Measurements from ENCODE around the gene NUPR1.

Gene NUPR1

DNA sequence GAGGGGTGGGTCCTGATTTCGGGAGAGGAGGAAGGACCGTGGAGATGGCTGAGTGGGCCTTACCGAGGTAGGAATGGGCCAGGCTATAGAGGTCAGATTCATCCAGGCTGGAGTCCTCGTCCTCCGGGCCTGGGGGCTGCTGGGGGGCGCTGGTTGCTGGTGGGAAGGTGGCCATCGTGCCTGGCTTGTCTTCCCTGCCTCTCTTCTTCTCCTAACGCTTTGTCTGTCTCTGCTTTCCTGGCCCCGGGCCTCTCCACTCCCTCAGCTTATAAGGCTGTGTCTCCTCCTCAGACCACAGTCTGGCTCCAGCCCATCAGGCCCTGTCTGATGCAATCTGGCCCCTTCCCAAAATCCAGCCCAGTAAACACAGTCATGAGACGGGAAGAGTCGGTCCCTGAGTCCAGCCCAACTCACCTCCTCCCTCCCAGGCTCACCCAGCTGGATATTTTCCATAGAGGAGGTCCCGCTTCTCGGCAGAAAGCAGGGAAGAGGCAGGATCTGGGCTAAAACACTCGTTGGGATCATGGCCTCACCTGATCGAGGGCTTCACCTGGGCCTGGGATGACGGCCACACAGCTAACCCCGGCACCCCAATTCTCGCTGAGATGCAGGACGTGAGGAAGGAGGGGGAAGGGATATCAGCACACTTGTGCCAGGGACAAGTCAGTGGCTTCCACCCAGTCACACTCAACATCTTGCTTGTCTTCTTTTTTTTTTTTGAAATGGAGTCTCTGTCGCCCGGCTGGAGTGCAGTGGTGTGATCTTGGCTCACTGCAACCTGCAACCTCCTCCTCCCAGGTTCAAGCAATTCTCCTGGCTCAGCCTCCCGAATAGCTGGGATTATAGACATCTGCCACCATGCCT, at the start of gene NUPR1:
Gene NUPR1, minus strand, starts transcription at position 242 of the 864 bp plus-strand sequence. Its CDS starts 67 bp downstream, at position 175.
- Mint-ChIP-seq H3K4me1 (peaks cover 6 to 12% of the 10 kb centered on the region in 2 donors), H3K27me3 (peaks cover 13 to 19% of the 10 kb centered on the region in 2 donors), H3K9me3 (no peaks in the 10 kb centered on the region), H3K4me3 (no peak within 1 kb of the TSS), H3K36me3 (no peaks in the 10 kb centered on the region), H3K27ac (no peak within 1 kb of the TSS)
- DNase-seq (no peak), ATAC-seq (replicated peaks) (no peak)

- Mint-ChIP-seq H3K27ac (no peak overlapping the region), H3K9me3 (no peaks in the 10 kb centered on the region), H3K36me3 (peaks cover 58 to 67% of the 10 kb centered on the region in 2 donors), H3K4me3 (no peak overlapping the region), H3K4me1 (peaks cover 5 to 7% of the 10 kb centered on the region in 2 donors), H3K27me3 (no peaks in the 10 kb centered on the region)
- no peak for DNase-seq
- no peak for ATAC-seq (replicated peaks)
Measured at GRCh38 chr16:28587386-28587785, 48.6 kb upstream of the NUPR1 start.

DNA sequence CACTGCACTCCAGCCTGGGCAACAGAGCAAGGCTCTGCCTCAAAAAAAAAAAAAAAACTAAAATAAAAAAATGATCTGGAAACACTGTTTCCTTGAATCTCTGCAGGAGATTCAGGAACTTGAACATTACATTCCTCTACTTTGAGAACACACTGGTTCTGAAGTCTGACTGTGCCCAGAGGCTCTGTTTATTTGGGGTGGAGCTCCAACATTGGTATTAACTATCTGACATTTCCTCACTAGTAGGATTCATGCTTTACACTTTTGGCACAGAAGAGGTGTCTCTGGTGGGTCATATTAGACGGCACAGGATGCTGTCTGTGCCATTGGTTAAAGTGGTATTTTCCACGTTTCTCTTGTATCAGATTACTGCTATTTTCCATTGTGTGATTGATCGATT, 47.7 kb upstream of the NUPR1 start:
- Mint-ChIP-seq H3K36me3 (peaks cover 57 to 65% of the 10 kb centered on the region in 2 donors), H3K27ac (no peak overlapping the region)
- DNase-seq, result no peak

GRCh38 chr16:28585674-28586073, 46.9 kb upstream of the NUPR1 start:
- no peak for ATAC-seq (replicated peaks)
- DNase-seq, result no peak
- peaks cover 56 to 64% of the 10 kb centered on the region in 2 donors for H3K36me3 Mint-ChIP-seq
- no peaks in the 10 kb centered on the region for H3K27me3 Mint-ChIP-seq
- no peak overlapping the region for H3K27ac Mint-ChIP-seq
- no peaks in the 10 kb centered on the region for H3K9me3 Mint-ChIP-seq
- H3K4me1 Mint-ChIP-seq, result peaks cover 5 to 7% of the 10 kb centered on the region in 2 donors
- H3K4me3 Mint-ChIP-seq, result no peak overlapping the region

More for the DNA sequence above, 47.7 kb upstream of the NUPR1 start:
- H3K27me3 Mint-ChIP-seq, result no peaks in the 10 kb centered on the region
- no peak for ATAC-seq (replicated peaks)
- H3K4me1 Mint-ChIP-seq, result peaks cover 5 to 7% of the 10 kb centered on the region in 2 donors
- H3K9me3 Mint-ChIP-seq, result no peaks in the 10 kb centered on the region
- H3K4me3 Mint-ChIP-seq, result no peak overlapping the region

DNA sequence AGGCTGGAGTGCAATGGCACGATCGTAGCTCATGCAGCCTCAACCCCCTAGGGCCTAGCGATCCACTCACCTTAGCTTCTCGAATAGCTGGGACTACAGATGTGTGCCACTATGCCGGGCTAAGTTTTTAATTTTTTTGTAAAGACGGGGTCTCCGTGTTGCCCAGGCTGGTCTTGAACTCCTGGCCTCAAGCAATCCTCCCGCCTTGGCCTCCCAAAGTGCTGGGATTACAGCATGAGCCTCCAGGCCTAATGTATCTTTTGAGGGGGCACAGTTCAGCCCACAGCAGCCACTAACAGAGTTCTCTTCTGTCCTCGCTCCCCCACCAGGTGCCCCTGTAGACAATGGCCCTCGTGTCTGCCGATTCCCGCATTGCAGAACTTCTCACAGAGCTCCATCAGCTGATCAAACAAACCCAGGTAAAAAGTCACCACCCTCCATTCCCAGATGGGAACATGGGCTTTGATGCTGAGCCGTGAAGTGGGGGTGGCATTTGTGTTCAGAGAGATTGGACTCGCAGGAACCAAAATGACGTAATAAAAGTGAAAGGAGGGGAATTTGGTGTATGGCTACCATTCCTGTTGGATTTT, 42.0 kb upstream of the NUPR1 start:
- H3K36me3 Mint-ChIP-seq, result peaks cover 40 to 50% of the 10 kb centered on the region in 2 donors
- no peaks in the 10 kb centered on the region for H3K27me3 Mint-ChIP-seq
- H3K4me1 Mint-ChIP-seq, result peaks cover 4 to 6% of the 10 kb centered on the region in 2 donors
- H3K4me3 Mint-ChIP-seq, result no peak overlapping the region
- no peak overlapping the region for H3K27ac Mint-ChIP-seq
- DNase-seq (no peak), ATAC-seq (replicated peaks) (no peak)
- no peaks in the 10 kb centered on the region for H3K9me3 Mint-ChIP-seq

- H3K4me3 Mint-ChIP-seq, result no peak overlapping the region
- no peaks in the 10 kb centered on the region for H3K27me3 Mint-ChIP-seq
- peaks cover 14 to 18% of the 10 kb centered on the region in 2 donors for H3K4me1 Mint-ChIP-seq
- peaks cover 13 to 25% of the 10 kb centered on the region in 2 donors for H3K36me3 Mint-ChIP-seq
- H3K9me3 Mint-ChIP-seq, result no peaks in the 10 kb centered on the region
- no peak for DNase-seq
- no peak for ATAC-seq (replicated peaks)
- H3K27ac Mint-ChIP-seq, result peak overlapping the region; percentile 28
Measured at GRCh38 chr16:28575446-28576109, 36.8 kb upstream of the NUPR1 start.

DNA sequence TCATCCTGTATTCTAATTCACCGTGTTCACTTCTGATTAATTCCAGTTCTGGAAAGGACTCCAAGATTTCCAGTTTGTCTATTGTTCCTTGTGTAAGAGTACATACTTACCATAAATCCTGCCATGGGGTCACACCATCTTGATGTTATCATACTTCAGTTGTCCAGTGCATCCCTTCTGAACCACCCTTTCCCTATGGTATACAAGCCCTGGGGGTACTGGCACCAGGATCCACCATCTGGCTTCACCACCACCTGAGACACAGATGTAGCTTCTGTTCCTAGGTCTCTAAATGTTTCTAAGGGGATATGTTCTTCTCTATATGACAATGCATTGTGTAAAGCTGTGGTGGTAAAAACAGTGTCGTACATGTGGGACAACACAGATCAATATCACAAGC, 36.2 kb upstream of the NUPR1 start:
- Mint-ChIP-seq H3K27ac (no peak overlapping the region), H3K36me3 (peaks cover 13 to 29% of the 10 kb centered on the region in 2 donors), H3K27me3 (no peaks in the 10 kb centered on the region), H3K4me3 (no peak overlapping the region), H3K4me1 (peaks cover 14 to 18% of the 10 kb centered on the region in 2 donors), H3K9me3 (no peaks in the 10 kb centered on the region)
- DNase-seq, result no peak
- no peak for ATAC-seq (replicated peaks)

DNA sequence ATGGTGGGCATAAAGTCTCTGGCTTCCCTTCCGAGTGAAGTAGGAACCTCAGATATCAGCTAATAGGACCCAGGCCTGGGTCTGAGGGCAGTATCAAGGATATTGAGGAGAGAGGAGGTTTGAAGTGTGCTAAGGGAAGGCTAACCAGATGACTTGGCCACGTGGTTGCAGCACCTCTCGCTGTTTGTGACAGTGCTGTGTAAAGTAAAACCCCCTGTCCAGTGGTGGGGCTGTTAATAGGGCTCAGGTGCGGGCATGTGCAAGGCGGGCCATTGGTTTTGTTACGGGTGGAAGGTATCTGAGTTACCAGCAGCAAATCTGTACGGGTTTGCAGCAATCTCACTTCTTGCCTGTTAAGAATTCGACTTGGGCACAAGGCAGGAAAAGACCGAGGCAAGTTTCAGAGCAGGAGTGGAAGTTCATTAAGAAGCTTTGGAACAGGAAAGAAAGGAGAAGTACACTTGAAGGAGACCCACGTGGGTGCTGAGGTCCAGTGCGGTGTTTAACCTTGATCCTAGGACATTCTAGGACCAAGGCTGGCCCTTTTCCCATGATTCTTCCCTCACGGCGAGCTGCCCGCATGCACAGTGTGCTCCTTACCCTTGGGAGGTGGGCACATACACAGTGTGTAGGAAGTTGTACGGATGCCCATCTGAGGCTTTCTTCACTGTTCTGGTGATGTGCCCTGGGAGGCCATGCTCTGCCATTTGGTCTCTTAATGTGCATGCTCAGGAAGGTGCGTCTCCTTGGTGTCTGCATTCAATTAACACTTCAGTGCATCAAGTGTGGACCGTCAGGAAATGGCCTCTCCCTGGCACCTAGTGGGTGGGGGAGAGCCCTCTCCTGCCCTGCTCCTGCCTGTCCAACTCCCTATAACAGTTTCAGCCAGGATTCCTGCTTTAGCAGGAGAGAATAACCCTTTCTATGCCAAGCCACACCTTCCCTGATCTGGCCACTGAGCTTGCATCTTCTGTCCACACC, 35.3 kb upstream of the NUPR1 start:
- ATAC-seq (replicated peaks) (no peak), DNase-seq (no peak)
- peaks cover 11 to 26% of the 10 kb centered on the region in 2 donors for H3K36me3 Mint-ChIP-seq
- no peaks in the 10 kb centered on the region for H3K9me3 Mint-ChIP-seq
- no peak overlapping the region for H3K4me3 Mint-ChIP-seq
- H3K4me1 Mint-ChIP-seq, result peaks cover 14 to 18% of the 10 kb centered on the region in 2 donors
- H3K27me3 Mint-ChIP-seq, result no peaks in the 10 kb centered on the region
- peak overlapping the region; percentile 72 for H3K27ac Mint-ChIP-seq

GRCh38 chr16:28572696-28573510, 34.1 kb upstream of the NUPR1 start:
- peaks cover 13 to 18% of the 10 kb centered on the region in 2 donors for H3K4me1 Mint-ChIP-seq
- no peaks in the 10 kb centered on the region for H3K9me3 Mint-ChIP-seq
- no peak for ATAC-seq (replicated peaks)
- H3K36me3 Mint-ChIP-seq, result peaks cover 11 to 22% of the 10 kb centered on the region in 2 donors
- DNase-seq, result no peak
- H3K27me3 Mint-ChIP-seq, result no peaks in the 10 kb centered on the region
- H3K27ac Mint-ChIP-seq, result no peak overlapping the region
- no peak overlapping the region for H3K4me3 Mint-ChIP-seq

DNA sequence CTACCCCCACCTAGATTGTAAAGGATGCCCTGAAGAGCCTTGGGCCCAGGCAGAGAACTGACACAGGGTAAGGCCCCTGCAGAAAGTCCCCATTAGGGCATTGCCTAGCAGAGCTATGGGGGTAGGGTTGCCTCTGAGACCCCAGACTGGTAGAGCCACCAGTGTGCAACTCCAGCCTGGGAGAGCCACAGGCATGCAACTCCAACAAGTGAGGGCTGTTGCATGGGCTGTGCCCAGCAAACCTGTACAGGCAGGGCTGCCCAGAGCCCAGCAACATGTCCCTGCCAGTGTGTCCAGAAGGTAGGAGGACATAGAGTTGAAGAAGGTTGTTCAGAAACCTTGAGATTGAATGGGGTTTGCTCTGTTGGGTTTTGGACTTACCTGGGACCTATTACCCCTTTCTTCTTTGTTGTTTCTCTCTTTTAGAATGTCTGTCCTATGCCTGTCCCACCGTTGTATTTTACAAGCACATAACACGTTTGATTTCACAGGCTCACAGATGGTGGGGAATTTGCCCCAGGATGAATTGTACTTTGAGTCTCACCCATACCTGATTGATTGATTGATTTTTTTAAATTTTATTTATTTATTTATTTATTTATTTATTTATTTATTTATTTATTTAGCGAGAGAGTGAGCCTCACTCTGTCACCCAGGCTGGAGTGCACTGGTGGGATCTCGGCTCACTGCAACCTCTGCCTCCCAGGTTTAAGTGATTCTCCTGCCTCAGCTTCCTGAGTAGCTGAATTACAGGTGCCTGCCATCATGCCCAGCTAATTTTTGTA, 31.4 kb upstream of the NUPR1 start:
- H3K4me1 Mint-ChIP-seq, result peaks cover 19 to 30% of the 10 kb centered on the region in 2 donors
- no peak for DNase-seq

GRCh38 chr16:28569021-28569420, 30.2 kb upstream of the NUPR1 start:
- Mint-ChIP-seq H3K27ac (no peak overlapping the region), H3K36me3 (peaks cover 29 to 45% of the 10 kb centered on the region in 2 donors), H3K27me3 (no peaks in the 10 kb centered on the region), H3K9me3 (peaks cover 3 to 7% of the 10 kb centered on the region in 2 donors), H3K4me3 (no peak overlapping the region), H3K4me1 (peaks cover 23 to 39% of the 10 kb centered on the region in 2 donors)
- ATAC-seq (replicated peaks) (no peak), DNase-seq (no peak)

More for the DNA sequence above, 31.4 kb upstream of the NUPR1 start:
- no peak overlapping the region for H3K4me3 Mint-ChIP-seq
- no peak overlapping the region for H3K27ac Mint-ChIP-seq
- no peaks in the 10 kb centered on the region for H3K27me3 Mint-ChIP-seq
- ATAC-seq (replicated peaks), result no peak
- H3K36me3 Mint-ChIP-seq, result peaks cover 26 to 36% of the 10 kb centered on the region in 2 donors
- H3K9me3 Mint-ChIP-seq, result peaks cover 3 to 7% of the 10 kb centered on the region in 2 donors

- ATAC-seq (replicated peaks) (no peak), DNase-seq (no peak)
- H3K27ac Mint-ChIP-seq, result no peak overlapping the region
- peaks cover 3 to 7% of the 10 kb centered on the region in 2 donors for H3K9me3 Mint-ChIP-seq
- peaks cover 15 to 30% of the 10 kb centered on the region in 2 donors for H3K4me1 Mint-ChIP-seq
- H3K36me3 Mint-ChIP-seq, result peaks cover 26 to 37% of the 10 kb centered on the region in 2 donors
- no peaks in the 10 kb centered on the region for H3K27me3 Mint-ChIP-seq
- H3K4me3 Mint-ChIP-seq, result no peak overlapping the region
Measured at GRCh38 chr16:28567292-28567691, 28.5 kb upstream of the NUPR1 start.
